Activated T-cell treated with anti-CD3 and anti-CD28 coated beads for 24 hours (primary cell): Measurements from ENCODE around the gene PRXL2B.
A peak's percentile ranks its signal among the peaks of the same experiment; 100 is the strongest.

ENCODE experiments used
- DNase-seq: peaks from one replicate; pipeline ENCODE4 v3.0.0-alpha.2; 2020; ENCODE audit warnings: low read depth

The PRXL2B gene

GRCh38 chr1:2585318-2586092, 1.1 kb upstream of the PRXL2B start:
- DNase-seq: peak; percentile 57

GRCh38 chr1:2587071-2587859, 688 bp downstream of the PRXL2B start:
- DNase-seq: no peak

DNA sequence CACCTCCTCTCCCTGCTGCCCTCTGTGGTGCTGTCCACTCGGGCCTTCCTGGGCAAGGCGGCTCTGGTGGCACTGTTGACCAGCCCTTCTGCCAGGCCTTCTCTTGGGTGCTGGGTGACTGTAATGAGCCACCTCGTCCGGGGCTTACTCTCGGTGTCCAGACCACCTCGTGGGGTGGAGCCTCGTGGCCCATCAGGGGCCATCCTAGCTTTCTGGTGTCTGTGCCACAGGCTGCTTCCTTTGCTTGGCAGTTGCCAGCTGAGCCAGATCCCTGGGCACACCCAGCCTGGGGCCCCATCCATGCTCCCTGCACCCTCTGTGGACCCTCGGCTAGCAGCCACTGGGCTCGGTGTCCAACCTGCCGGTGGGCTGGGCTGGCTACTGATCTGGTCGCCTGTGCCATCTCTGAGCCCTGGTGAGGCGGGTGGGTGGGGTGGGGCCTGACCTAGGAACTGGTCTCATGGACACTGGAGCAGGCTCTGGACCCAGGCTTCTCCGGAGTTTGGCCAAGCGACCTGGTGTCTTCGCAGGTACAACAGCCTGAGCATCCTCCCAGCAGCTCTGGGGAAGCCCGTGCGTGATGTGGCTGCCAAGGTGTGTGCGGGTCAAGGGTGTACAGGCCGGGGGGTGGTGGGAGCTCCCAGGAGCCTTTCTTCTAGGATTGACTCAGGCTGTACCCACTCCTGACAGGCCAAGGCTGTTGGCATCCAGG, 1.4 kb downstream of the PRXL2B start:
- DNase-seq: no peak

- DNase-seq: no peak
Observed at GRCh38 chr1:2588661-2589430, 2.3 kb downstream of the PRXL2B start.

DNA sequence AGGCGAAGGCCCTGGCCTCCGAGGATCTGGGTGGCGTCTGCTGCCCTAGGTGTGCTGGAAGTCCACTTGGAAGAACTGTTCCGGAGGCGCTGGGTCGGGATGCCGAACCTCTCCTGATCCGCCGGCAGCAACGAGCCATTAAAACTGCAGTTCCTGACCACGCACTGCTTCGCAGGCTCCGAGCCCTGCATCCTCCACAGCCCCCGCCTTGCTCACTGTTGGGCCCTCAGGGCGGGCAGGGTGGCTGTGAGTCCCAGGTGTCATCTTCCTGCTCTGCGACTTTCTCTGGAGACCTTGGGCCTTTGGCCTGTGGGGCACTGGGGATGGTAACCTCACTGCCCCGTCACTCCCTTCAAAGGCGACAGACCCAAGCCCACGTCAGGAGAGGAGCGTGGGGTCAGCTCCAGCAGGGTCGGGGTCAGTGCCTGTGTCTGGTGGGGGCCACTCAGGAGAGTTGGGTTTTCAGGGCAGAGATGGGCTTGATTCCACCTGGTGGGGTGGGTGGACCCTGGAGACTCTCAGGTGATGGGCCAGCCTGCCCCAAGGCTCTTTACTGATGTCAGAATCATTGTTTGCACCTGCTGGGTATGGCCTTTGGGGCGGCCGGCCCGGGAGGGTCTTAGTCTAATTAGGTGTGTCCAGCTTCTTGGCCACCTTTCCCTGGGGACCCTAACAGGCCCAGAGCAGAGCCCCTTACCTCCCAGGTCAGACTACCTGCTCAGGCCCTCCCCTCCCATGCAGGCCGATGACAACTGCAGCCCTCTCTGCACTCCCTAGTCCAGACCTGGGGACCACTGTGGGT, 3.1 kb downstream of the PRXL2B start:
- DNase-seq: no peak

DNA sequence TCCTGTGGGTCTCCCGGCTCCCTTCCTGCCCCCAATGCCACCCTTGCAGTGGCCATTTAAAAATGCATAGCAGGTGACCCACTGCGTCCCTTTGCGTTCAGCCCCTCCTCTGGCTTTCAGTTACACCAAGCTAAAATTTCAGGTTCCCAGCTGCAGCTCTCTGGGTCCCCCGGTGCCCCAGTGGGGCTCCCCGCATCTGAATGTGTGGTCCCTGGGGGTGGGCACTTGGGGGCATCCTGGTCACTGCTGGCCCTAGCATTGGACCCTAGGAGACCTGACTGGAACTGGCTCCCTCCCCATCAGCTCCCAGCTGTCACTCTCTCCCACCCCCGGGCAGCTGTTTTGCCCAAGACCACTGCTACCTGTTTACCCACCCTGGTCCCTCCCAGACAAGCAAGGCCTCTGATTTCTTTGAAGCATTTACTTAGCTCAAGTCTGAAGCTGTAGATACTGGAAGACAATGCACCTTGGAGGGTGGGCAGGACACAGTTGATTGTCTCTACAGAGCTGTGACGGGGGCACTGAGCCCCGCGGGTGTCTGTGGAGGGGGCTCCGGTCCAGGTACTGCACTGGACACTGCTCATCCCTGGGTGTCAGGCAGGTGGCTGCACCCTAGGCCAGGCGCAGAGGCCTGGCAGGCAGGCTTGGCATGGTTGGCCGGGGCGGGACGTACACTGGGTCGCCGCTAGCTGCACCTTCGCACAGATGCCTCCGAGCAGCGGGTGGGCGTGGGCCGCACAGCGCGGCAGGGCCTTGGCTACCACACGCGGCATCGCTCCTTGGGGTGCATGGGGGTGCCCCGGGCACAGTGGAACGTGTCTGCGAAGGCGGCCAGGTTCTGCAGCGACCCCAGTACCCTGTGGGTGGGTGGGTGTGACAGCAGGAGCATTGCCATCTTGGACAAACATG, 3.9 kb downstream of the PRXL2B start:
- DNase-seq: no peak

DNA sequence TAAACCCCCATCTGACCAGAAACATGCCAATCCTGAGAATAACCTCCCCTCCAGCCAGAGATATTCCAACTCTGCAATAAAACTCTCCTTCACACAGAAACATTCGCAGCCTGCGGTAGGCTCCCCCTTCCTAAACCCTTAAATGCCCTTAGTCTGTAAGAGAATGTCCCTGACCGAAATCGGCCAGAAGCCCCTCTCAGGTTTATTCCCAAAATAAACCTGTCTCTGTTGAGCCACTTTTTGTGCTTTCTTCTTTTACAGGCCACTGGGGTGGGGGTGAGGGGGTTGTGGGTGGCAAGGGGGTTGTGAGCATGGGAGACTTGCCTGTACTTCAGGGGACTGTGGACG, 4.6 kb downstream of the PRXL2B start:
- DNase-seq: no peak

DNA sequence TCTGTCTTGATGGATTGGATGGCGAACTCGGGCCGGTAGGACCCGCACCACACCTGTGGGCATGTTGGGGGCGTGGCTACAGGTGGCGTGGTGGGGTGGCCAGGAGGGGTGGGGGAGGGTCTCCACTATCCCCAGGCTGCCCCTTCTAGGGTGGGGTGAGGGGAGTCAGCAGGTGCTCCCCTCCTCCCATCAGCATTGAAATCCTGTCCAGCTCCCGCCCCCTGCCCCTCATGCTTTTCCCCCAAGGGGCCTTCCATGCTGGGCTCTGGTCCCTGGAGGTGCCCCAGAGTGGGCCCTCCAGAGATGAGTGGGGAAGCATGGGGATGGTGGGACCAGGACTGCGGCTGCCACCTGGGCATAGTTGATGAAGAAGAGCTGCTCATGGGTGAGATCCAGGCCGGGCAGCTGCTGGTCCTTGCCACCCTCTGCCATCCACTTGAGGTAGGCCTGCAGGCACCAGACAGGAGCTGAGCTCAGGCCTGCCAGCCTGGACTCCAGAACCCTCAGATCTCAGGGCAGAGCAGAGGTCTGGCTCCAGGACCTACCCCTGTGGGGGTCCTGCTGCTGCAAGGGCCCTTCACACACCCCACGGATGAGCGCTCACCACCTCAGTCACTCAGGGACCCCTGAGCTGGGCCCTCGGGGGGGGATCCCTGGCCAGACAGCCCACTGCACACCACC, 5.1 kb downstream of the PRXL2B start:
- DNase-seq: no peak

GRCh38 chr1:2592672-2593071, 6.1 kb downstream of the PRXL2B start:
- DNase-seq: no peak

GRCh38 chr1:2593251-2593878, 6.8 kb downstream of the PRXL2B start:
- DNase-seq: no peak

- DNase-seq: no peak
Observed at GRCh38 chr1:2594001-2594640, 7.5 kb downstream of the PRXL2B start.

DNA sequence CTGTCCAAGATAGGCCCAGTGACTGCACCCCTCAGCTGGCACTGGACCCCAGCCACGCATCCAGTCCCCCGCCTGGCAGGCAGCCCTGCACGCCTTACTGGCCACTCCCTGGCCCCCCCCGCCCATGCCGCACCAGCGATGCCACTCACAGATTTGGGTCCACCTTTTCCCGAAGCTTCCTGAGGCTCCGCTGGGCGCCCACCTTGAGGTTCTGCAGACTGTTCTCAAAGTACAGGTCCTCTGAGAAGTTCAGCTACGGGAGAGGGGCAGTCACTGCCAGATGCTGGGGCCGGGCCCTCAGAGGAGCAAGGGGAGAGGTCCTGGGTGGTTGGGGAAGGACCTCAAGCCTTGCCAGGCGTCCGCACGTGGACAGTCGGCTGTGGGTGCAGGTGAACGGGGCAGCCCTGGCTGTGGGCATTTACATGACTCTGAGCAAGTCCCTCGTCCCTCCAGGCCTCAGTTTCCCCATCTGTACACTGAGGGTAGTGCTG, 8.1 kb downstream of the PRXL2B start:
- no peak for DNase-seq

DNA sequence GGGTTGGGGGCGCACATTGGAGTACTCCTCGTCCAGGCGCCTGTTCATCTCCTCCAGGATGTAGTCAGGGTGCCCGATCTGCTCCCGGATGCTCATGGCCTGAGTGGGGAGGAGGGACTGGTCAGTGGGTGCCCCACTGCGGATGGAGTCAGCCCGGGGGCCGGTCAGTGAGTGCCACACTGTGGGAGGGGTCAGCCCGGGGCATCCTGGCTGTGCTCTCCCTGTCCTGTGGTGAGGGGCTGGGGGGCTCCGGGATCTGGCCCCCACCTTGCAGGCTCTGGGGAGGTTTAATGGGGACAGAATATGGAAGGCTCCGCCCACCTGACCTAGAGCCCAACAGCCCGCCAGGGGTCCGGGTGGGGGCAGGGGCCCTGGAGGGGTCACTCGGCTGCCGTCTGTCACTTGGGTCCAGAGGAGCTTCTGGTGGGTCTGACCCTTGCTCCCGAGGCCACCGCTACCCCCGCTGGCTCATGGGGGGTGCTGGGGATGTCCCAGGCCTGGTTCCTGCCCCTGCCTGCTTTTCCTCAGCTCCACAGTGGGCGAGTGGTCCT, 8.8 kb downstream of the PRXL2B start:
- DNase-seq: no peak

GRCh38 chr1:2595812-2596529, 9.4 kb downstream of the PRXL2B start:
- no peak for DNase-seq

DNA sequence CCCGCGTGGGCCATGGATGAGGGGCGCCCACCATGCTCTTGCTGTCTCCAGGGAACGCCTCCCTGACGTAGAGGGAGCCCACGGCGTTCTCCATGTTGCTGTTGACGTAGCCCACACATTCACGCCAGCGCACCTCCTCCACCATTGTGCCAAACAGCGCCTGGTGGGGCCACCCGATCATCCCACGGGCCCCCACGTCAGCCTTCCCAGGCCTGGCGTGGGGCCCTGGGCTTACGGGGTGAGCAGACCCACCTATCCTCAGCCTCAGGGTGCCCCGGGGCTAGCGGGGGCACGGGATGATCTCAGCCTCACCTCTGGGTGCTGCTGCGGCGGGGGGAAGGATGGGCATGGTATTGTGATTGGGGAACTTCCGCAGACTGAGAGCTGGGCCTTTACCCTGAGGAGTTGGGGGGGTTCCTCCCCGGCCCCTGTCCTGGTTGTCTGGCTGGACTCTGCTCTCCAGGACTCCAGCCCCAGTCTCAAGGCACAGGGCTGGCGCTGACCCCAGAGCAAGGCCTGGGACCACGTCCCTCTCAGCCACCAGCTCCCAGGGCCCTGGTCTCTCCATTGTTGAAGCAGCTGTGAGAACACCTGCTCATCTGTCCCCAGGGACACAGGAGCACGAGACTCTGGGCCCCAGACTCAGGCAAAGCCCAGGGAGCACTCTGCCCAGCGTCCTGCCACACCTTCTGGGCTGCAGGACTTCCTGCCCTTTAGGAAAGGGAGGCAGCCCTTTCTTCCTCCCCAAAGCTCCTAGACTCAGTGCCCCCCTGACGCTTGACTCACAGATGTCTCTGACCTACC, 10.2 kb downstream of the PRXL2B start:
- DNase-seq: no peak

DNA sequence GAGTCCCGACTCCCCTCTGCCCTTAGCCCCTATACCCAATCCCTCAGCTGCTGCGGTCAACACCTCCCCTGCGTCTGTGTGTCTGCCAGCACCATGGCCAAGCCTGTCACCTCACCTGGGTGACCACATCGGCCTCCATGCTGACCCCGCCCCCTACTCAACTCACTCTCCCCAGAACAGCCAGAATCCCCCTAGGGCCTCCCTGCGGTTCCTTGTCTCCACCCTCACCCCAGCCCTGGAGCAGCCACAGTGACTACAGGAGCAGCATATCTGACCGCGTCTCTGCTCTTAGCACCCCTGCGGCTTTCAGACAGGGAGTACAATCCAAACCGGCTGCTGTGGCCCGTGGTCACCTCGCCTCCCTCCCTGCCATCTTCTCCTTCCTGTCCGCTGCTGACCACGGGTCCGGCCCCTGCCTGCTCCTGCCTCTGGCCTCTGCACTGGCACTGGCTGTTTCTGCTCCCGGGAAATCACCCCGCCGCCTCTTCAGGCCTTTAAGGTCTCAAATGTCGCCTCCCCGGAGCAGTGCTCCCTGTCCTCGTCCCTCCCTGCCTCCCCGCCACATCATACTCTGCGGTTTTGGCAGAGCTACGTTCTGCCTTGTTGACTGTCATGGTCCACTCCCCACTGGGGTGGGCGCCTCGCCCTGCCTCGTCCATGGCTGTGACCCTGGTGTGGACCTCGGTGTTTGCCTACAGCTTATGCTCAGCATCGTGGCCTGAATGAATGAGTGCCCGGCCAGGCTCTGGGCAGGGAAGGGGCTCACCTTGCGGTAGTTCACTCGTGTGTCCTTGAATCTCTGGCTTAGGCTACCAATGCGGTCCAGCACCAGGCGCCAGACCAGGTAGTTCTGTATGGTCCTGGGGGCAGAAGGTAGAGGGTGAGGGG, 11.1 kb downstream of the PRXL2B start:
- DNase-seq: no peak
